ENCODE measurements around the gene KRTAP4-6. TPM values are rescaled to one million over a fixed set of nuclear protein-coding genes. Genes with fewer than 3 reads are reported as not detected.
"Not testable (repeated sequence)": the region's sequence is repeated elsewhere in the genome, so short reads cannot be mapped to it uniquely, and the experiment has no call there.

The KRTAP4-6 gene
- total RNA-seq, result 4.0 TPM

- DNase-seq, result no peak
Measured at GRCh38 chr17:41140360-41141131, at the start of gene KRTAP4-6. KRTAP4-6 (minus strand) TSS chr17:41140544; CDS start chr17:41140487, 57 bp downstream.

GRCh38 chr17:41189837-41190318 lies 49.5 kb upstream of the KRTAP4-6 start, which contains the start of gene KRTAP9-1:
KRTAP9-1 (plus strand) TSS chr17:41189887; CDS start chr17:41189887, 0 bp downstream.
- DNase-seq, result not testable (repeated sequence)

GRCh38 chr17:41186872-41187271 lies 46.5 kb upstream of the KRTAP4-6 start:
- DNase-seq, result no peak

GRCh38 chr17:41185001-41185400 lies 44.7 kb upstream of the KRTAP4-6 start:
- no peak for DNase-seq

DNA sequence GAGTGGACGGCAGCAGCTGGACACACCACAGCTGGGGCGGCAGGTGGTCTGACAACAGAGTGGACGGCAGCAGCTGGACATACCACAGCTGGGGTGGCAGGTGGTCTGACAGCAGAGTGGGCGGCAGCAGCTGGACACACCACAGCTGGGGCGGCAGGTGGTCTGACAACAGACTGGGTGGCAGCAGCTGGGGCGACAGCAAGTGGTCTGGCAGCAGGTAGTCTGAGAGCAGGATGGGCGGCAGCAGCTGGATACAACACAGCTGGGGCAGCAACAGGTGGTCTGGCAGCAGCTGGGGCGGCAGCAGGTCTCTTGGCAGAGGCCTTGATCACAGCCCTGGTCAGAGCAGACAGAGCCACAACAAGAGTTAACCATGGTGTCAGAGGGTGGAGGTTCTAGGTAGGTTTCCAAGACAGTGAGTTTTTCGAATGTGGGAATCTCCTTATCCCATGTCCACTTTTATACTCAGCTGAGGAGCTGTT lies 44.2 kb upstream of the KRTAP4-6 start, which contains the start of gene KRTAP4-1:
Gene KRTAP4-1, minus strand, starts transcription at position 432 of the 482 bp plus-strand sequence. Its CDS starts 57 bp downstream, at position 375.
- DNase-seq, result no peak

DNA sequence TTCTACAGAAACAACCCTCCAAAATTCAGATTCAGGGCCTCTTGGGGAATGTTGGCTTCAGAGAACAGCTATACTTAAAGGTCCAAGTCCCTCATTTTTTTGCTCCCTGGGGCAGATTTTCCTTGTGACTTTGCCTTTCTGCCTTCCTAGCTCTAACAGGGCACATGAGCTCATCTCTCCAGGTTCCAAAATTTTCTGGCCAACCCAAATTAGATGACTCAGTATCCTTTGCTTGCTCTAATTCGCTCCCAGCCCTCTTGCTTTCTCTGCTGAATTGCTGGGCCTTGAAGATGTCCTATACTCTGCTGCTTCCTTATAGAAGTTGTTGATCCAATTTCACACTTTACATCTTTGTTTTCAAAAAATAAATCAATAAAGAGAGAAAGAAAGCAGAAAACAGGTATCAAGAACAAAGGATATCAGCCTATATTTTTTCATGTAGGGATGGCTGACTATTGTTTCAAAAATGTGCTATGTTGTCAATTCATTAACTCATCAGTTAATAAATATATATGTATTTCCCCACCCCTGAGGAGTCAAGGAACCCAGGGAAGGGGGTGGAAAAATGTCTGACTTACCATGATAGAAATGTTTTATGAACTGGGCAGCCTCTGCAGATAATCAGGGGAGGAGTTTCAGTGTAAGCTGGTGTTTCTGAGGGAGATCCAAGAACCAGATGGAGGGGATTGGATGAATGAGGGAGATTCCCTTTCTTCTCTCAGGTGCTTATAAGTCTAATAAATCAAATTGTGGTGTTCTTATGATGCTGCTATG lies 38.7 kb upstream of the KRTAP4-6 start:
- no peak for DNase-seq

DNA sequence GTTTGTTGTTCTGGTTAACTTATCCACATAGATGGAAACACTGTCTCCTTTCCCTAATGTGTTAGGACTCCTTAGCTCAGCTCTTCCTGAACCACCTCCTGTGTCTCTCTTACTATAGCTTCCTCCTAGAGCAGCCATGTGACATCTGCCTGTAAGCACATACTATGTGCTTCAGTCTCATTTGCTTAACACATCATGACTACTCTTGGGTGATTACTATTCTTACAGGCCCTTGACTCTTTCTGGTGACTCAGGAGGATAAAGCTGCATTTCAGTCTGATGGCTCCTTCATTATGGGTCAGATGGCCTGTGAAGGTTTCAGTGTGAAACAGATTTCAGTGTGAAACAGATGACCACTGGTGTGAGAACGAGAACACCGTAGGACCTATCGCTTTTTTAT lies 38.0 kb upstream of the KRTAP4-6 start:
- no peak for DNase-seq

- no peak for DNase-seq
Measured at GRCh38 chr17:41177727-41178271, 37.5 kb upstream of the KRTAP4-6 start, which contains the start of gene KRTAP4-2. KRTAP4-2 (minus strand) TSS chr17:41178221; CDS start chr17:41178164, 57 bp downstream.

GRCh38 chr17:41176744-41177387 lies 36.5 kb upstream of the KRTAP4-6 start:
- no peak for DNase-seq

DNA sequence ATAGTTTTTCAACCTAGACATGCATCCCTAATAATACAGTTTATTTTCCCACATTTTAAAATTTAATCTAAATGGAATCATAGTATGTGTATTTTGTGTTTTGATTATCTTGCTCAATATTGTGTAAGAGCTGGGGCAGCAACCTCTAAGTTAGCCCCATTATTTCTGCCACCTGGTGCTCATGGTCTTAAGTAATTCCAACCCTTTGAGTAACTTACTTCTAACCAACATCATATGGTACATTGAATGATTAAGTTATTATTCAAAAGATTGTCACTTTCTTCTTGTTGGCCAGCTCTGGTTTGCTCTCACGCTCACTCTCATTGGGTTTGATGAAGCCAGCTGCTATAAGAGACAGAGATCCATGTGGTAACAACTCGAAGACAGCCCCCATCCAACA lies 31.5 kb upstream of the KRTAP4-6 start:
- DNase-seq, result no peak

GRCh38 chr17:41168121-41168520 lies 27.8 kb upstream of the KRTAP4-6 start, which contains the start of gene KRTAP4-3:
KRTAP4-3 (minus strand) TSS chr17:41168221; CDS start chr17:41168172, 49 bp downstream.
- DNase-seq, result no peak

GRCh38 chr17:41167561-41167960 lies 27.2 kb upstream of the KRTAP4-6 start:
- DNase-seq, result no peak

- DNase-seq, result no peak
Measured at GRCh38 chr17:41163828-41164227, 23.5 kb upstream of the KRTAP4-6 start.

- no peak for DNase-seq
Measured at GRCh38 chr17:41160648-41161047, 20.3 kb upstream of the KRTAP4-6 start, which contains the start of gene KRTAP4-4. KRTAP4-4 (minus strand) TSS chr17:41160748; CDS start chr17:41160691, 57 bp downstream.

GRCh38 chr17:41160190-41160589 lies 19.8 kb upstream of the KRTAP4-6 start:
- DNase-seq, result not testable (repeated sequence)

DNA sequence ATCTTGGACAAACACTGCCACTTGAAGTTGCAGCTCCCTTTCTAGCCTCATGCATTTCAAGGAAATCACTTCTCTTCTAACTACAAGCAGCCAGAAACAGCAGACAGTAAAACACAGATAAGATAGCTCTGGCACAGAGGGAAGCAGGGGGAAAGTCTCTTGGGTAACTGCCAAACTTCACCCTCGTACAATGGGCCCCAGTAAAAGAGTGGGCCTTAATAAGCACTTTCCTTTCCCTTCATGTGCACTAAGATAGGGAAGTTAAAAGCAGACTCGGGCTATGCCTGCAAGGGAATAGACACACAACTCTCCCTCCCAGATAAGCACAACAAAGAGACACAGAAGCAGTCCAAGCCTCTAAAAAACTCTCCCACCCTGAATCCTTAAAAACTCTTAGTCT lies 13.5 kb upstream of the KRTAP4-6 start:
- DNase-seq, result no peak

- no peak for DNase-seq
Measured at GRCh38 chr17:41151525-41151924, 11.2 kb upstream of the KRTAP4-6 start.

DNA sequence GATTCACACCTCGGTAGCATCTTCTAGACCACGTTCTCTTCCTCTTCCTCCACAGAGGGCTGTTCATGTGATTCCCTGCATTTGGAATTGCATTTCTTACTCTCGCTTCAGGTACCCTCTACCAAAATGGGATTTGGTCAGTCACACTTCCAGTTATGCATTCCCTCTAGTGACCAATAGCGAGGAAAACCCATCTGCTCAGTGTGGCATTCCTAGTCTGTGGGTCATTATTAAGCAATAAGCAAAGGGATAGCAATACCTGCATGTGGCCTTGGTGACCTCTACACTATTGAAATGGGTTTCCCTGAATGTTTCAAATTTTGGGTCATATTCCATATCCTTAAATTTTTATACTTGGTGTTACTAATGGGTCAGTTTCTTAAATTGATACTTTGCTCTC lies 9.7 kb upstream of the KRTAP4-6 start:
- DNase-seq, result no peak

DNA sequence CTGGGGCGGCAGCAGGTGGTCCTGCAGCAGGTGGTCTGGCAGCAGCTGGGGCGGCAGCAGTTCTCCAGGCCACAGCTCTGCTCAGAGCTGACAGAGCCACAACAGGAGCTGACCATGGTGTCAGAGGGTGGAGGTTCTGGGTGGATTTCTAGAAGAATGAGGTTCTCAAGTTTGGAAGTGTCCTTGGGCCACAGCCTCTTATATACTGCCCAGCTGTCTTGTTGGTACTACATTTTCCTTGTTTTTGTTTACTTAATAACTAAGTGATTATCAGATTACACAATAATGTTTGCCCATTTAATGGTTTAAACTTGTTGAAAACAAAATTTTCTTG lies 9.3 kb upstream of the KRTAP4-6 start, which contains the start of gene KRTAP4-5:
Gene KRTAP4-5, minus strand, starts transcription at position 174 of the 334 bp plus-strand sequence. Its CDS starts 58 bp downstream, at position 116.
- DNase-seq, result no peak

GRCh38 chr17:41148971-41149651 lies 8.8 kb upstream of the KRTAP4-6 start:
- not testable (repeated sequence) for DNase-seq

Measured in skin of body (tissue), 2 donors.